ENCODE results near the gene ERICH4.
"Not testable (repeated sequence)": the region's sequence is repeated elsewhere in the genome, so short reads cannot be mapped to it uniquely, and the experiment has no call there.

ERICH4 gene

DNA sequence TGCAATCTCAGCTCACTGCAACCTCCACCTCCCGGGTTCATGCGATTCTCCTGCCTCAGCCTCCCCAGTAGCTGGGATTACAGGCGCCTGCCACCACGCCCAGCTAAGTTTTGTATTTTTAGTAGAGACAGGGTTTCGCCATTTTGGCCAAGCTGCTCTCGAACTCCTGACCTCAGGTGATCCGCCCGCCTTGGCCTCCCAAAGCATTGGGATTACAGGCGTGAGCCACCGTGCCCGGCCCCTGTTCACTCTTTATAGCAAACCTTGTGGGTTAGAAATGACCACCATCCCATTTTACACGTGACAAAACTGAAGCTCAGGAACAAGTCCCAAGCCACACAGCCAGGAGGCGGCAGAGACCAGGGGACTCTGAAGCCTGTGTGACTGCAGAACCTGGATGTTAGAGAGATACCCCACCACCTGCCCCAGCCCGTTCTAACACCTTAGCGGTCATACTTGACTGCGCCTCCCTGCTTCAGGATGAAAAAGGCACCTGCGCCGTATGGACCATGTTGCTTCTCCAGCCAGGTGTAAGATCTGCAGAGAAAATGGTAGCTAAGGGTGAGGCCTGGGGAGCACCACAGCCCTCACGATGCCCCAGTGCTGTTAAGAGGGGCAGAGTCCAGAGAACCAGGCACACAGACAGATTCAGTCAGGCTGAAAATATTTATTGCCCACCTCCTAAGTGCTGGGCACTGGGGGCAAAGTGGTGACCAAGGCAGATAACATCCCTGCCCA lies 6.9 kb upstream of the ERICH4 start:
- no peak for DNase-seq (ENCODE audit: low spot score)

DNA sequence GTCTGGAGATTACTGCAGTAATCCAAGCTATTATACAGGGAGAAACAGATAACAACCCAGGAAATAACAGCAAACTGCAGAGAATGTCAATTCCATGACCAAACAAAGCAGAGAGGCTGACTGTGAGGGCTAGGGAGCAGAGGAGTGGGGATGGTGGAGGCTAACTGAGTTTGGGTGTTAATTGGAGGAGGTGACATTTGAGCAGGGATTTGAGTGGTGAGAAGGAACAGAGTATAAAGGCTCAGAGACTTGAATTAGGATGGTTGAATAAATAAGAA lies 6.3 kb upstream of the ERICH4 start:
- no peak for DNase-seq (ENCODE audit: low spot score)

DNA sequence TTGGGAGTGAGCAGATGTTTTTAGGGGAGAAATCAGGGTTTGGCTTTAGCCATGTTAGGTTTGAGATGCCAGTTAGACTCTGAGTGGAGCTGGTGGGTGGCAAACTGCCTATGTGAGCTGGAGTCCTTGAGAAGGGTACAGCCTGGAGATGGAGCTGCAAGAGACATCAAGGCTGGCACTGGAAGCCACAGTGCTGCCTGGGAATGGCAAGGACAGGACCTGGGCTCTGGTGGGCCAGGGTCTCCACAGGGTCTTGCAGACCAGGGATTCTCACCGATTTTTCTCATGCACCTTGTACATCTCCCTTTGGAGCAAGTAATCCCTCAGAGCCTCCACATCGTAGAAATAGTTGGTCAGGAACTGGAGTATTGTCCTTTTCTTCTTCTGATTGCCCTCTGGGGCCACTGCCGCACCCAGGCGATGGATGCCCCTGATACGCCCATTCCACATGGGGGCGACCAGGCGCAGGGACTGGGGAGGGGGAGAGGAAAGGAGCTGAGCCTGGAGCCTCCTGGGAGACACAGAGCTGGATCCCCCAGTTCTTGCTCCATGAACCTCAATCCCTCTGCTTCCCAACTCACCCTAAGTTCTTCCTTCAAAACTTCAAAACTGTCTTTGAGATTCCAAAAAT lies 4.9 kb upstream of the ERICH4 start:
- no peak for DNase-seq (ENCODE audit: low spot score)

DNA sequence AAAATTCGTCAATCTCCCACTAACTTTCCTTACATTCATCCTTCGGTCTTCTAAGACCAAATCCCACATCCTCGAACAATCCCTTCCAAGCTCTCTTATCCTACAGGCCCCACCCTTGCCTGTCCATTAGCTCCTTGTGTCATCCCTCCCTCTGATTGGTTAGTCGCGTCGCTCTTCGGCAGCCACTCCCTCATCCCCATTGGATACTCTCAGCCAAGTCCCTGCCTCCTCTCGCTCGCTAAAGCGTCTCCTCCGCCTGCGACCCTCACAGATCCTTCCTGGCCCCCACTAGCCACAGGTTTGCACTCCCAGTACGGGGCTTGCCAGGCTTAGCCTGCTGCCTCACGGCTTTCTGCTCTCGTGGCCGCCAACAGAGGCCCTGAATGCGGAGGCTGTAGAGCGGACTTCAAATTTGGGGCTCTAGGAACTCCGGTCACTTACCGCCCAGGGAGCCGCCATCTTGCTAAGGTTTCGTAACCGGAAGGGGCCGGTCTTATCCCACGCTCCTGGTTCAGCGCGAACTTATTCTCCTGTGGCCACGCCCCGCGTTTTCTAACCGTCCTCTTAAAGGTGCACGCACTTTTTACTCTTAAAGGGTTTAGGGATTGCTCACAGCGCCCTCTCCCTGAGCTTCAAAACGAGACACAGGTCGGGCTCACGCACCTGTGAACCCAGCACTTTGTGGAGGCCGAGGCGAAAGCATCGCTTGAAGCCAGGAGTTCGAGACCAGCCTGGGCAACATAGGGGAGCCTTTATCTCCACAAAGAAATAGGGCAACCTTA lies 3.3 kb upstream of the ERICH4 start, which contains the start of gene DMAC2:
TSS of gene DMAC2 (minus strand) at position 472 of the 782 bp plus-strand sequence. CDS start at position 459, 13 bp downstream.
- DNase-seq (ENCODE audit: low spot score): peak; percentile 97

DNA sequence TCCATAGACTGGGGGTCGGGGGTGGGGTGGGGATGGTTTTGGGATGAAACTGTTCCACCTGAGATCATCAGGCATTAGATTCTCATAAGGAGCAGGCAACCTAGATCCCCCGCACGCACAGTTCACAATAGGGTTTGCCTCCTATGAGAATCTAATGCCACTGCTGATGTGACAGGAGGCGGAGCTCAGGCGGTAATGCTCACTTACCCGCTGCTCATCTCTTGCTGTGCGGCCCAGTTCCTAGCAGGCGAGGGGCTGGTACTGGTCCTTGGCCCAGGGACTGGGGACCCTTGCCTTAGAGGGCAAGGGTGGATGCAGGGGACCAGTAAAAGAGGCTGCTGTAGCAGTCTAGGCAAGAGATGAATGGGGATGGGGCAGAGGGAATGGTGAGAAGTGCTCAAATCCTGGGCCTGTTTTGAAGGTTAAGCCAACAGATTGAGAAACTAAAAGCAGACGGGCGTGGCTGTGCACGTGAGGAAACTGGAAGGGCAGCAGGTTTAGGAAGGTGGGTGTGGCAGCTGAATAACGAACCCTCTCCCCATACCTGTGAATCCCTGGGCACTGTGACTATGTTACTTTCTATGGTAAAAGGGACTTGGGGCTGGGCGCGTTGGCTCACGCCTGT lies 1.5 kb upstream of the ERICH4 start:
- no peak for DNase-seq (ENCODE audit: low spot score)

DNA sequence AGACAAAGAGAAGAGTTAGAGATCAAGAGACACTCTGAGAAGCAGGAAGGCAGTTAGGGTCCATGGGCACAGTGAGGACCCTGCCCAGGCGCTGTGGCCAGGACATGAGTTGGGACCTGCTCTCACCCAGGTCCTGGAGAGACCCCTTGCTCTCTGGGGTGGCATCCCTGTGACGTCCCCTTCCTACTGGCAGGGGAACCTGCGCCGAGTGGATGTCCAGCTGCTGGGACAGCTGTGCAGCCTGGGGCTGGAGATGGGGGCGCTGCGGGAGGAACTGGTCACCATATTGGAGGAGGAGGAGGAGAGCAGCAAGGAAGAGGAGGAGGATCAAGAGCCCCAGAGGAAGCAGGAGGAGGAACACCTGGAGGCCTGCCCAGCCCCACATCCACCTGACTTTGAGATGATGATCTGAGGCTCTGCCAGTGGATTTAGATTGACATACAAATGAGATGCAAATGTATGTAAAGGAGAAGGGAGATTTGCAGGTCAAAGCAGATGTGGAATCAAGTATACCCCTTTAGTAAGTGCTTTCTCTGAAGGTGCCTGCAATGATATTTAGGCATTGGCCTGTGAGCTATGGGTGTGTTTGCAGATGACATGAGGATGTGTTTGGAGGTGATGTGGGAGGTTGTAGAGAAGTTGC lies 978 bp downstream of the ERICH4 start:
- no peak for DNase-seq (ENCODE audit: low spot score)

DNA sequence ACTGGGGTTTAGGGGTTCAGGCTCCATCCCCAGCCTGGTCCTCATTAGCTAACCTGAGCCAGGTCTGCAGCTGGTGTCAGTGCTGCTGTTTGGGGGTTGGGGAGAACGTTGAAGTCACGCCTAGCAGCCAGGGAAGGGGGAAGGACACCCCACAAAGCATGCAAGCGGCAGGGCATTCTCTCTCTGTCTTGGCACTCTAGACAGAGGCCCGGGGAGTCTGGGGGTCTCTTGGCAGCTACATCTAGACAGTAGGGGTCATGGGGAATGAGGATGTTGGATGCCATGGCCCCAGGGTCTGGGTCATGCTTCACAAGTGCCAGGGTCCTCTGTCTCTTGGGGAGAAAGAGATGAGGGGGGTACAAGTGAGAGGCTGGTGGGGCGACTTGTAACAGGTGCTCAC lies 2.6 kb downstream of the ERICH4 start:
- no peak for DNase-seq (ENCODE audit: low spot score)

DNA sequence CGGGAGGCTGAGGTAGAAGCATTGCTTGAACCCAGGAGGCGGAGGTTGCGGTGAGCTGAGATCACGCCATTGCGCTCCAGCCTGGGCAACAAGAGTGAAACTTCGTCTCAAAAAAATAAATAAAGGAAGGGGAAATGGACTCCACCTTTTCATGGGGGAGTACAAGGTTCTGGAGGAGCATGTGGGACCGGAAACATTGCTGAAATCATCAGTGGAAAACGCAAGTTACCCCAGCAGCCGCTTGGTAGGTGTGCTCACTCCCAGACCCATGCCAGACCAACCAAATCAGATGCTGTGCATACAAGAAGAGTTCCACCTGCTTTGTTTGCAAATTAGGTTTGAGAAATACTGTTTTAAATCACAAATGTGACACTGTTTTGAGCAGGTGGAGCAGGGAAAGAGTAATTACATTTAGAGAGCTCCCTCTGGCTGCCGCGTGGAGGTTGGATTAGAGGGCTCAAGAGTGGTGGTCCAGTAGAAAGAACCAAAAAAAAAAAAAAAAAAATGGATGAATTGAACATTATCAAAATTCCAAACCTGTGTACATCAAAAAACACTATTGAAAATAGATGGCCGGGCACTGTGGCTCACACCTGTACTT lies 4.9 kb downstream of the ERICH4 start:
- no peak for DNase-seq (ENCODE audit: low spot score)

DNA sequence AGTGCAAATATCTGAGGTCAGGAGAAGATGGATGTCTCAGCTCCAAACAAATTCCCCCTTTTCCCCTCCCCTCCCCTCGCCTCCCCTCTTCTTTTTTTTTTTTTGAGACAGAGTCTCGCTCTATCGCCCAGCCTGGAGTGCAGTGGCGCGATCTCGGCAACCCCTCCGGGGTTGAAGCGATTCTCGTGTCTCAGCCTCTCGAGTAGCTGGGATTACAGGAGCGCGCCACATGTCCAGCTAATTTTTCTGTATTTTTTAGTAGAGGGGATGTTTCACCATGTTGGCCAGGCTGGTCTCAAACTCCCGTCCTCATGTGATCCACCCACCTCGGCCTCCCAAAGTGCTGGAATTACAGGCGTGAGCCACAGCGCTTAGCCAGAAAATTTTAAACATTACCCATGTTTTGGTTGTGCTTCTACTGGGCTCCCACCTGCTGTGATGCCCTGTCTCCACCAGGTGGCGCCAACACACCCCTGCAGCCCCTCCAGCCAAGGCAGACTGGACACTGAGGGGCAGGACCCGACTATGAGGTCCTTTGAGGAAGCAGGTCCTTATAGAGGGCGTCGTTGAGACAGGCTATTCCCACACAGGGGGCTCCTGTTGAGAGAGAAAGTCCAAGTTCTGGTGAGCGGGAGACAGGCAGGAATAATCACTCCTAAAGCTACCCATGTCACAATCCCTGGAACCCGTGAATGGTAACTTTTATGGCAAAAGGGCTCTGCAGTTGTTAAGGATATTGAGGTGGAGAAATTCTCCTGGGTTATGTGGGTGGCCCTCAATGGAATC lies 6.3 kb downstream of the ERICH4 start:
- DNase-seq (ENCODE audit: low spot score): peak; percentile 79

DNA sequence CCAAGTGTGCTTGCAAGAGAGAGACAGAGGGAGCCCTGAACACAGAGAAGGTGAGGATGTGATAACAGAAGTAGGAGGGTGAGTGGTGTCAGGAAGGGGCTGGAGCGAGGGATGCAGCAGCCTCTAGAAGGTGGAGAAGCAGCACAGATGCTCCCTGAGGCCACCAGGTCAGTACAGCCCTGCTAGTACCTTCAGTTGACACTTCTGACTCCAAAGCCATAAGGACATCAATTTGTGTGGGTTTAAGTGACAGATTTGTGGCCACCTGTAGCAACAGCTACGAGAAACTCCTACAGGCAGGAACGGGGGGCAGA lies 6.9 kb downstream of the ERICH4 start:
- no peak for DNase-seq (ENCODE audit: low spot score)

DNA sequence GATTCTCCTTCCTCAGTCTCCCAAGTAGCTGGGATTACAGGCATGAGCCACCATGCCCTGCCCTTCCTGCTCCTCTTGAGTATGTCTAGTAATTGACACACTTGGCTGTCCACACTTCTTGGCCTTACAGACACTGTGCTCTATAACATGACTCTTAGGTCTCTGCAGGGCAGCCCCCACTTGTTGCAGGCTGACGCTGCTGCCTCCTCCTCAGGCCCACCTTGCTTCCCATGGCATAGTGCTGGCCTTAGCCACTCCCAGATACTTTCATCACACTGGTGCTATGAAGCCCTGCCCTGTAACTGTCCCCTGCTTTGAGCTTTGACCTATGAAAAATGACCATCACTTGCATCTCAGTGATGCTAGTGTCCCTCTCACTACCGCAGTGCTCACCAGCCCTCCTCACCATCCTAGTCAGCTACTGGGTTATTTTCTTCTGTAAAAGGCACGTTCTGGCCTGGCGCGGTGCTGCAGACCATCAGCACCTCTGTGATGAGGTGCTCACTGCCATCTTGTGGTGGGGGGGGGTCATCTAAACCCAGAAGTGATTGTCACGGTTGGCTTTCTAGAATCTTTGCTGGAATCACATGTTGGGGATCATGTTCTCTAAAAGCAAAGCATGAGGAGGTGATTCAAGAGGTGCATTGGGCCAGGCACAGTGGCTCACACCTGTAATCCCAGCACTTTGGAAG lies 9.8 kb downstream of the ERICH4 start:
- no peak for DNase-seq (ENCODE audit: low spot score)

DNA sequence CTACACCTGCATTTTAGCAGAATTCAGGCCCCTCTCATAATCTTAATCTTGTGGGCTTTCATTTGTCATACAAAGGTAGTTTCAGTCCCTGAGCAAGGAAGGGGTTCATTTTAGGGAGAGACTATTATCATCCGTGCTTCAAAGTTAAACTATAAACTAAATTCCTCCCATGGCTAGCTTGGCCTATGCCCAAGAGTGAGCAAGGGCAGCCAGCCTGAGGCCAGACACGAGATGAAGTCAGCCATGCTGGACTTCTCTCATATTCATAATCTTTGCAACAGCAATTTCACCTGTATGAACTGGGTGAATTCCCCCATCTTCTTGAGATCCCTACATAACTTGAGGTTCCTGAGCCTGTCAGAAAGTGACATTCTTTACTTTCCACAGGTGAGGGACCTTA lies 13.0 kb downstream of the ERICH4 start:
- DNase-seq (ENCODE audit: low spot score): no peak

DNA sequence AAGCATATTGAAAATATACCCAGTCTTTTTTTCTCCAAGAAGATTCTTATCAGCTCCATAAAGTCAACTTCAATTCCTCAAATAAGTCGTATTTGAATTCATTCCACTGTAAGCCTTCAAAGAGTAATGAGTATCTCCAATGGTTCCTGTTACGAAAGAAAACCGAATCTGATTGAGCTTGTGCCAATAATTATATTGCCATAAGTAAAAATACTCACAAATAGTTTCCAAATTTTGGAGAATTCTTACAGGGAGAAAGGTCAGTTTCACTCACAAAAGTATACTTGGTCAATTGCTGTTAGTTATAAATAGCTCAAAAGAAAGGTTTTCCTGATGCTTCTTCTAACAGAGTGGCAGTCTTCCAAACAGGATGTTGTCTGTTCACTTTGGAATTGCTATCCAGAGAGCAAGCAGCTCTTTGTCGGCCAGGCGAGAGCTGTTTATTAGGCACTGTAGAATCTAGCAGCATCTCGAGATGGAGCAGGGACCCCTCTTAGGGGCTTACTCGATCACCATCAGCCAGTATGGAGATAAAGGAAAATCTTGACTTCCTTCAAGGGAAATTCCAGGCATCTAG lies 13.5 kb downstream of the ERICH4 start:
- peak; percentile 73 for DNase-seq (ENCODE audit: low spot score)

DNA sequence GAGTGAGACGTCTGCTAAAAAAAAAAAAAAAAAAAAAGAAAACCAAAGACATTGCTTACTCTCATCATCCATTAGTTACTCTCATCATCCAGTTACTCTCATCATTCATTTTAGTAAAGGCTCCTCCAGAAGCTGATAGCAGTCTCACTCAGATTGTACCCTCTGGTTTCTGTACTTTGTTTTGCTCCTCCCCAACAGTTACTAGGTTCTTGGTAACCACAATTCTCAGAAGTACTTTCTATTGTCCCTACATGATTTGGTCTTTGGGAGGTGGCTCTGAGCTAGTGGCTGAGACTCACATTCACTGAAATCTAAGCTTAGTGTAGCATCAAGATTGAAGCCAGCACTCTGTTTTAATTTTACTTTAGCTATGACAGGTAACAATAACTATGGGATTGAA lies 14.3 kb downstream of the ERICH4 start:
- DNase-seq (ENCODE audit: low spot score): no peak

DNA sequence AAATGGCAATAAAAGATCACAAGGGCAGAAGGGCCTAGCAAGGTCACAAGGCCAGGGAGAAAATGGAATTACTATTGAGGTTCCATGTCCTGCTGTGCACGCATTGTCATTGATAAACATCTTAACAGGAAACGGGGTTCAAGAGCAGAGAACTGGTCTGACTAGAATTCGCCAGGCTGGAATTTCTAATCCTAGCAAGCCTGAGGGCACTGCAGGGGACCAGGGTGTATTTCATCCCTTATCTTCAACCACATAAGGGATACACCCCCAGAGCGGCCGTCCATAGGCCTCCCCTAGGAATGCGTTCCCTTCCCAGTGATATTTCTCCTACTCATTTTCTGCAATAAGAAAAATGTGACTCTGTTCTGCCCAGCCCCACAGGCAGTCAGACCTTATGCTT lies 19.5 kb downstream of the ERICH4 start:
- DNase-seq (ENCODE audit: low spot score): no peak

DNA sequence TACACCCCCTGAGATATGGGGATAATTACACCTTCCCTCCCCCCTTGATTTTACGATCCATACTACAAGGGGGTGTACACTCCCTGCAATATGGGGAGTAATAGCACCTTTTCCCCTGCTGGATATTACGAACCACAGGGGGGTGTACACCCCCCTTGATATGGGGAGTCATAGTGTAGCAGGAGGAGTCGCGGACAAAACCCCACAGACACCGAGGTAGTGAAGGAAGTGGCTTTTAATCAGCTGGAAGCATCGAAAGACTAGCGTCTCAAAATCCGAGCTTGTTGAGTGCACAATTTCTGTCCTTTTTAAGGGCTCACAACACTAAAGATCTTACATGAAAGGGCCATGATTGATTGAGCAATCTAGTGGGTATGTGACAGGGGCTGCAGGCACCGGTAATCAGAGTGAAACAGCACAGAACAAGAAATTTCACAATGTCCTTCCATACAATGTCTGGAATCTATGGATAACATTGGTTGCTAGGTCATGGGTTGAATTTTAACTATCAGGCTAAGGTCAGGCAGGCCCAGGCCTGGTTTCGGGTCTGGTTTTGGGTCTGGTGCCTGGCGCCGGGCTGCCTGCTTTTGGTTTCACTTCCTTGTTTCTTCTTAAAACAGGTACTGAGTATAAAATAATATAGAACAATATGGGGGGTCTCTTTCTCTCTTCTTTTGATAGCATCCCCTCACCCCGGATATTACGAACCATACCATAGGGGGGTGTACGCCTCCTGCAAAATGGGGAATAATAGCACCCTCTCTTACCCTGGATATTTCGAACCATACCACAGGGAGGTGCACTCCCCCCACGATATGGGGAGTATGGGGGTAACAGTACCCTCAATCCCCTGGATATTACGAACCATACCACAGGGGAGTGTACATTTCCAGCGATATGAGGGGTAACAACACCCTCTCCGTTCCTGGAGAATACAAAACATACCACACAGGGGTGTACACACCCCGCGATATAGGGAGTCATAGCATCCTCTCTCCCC lies 20.6 kb downstream of the ERICH4 start:
- DNase-seq (ENCODE audit: low spot score): not testable (repeated sequence)

DNA sequence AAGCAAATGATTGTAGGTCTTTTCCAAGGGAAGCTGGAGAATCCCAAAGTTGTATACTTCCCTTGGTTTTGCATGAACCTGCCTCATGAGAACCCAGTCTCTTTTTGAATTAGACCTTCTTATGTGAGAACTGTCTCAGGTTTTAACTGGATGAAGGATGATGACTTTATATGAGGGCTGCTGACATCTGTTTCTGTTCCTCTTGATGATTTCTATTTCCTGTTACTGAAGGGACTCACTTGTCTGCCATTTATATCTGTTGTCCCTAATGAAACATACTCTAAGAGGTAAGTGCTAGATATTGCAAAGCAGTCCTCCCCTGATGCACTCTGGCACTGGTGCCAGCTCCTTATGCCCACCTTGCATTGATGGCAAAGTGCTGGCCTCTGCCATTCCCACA lies 33.6 kb downstream of the ERICH4 start:
- DNase-seq (ENCODE audit: low spot score): no peak

DNA sequence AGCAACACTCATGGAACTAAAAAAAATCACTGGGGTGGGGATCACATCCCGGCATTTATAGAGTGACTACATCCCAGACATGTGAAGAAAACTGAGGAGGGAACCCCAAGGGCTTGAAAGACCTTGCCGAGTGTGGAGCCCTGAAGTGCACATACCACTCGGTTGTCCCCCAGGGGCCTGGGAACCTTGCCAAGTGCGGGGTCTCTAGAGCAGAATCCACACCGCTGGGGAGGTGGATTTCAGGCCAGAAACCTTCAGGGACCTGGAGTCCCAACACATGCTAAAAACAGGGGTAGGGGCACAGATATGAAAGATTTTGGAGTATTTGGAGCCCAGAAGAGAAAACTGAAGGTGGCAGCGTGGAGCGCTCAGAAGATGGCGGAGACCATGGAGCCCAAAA lies 35.2 kb downstream of the ERICH4 start:
- DNase-seq (ENCODE audit: low spot score): no peak

All from kidney capillary endothelial cell (primary cell).